SK-N-SH (cell line): ENCODE data around the gene RAB3IL1. TPM values are rescaled to one million over a fixed set of nuclear protein-coding genes. Genes with fewer than 3 reads are reported as not detected.

Experiments used
- CTCF ChIA-PET: fragments of 300-600, 350-600 bp; formaldehyde crosslinking; extraction: SDS; loops from one replicate; lab custom pipeline; 2021; lab: Yijun Ruan, JAX
- POLR2A ChIA-PET: fragments of 350-600 bp; sonication (Branson Sonifier 250); formaldehyde crosslinking; extraction: SDS; loops from one replicate; lab custom pipeline; 2020; ENCODE audit warnings: antibody characterized with exemption, inconsistent platforms; lab: Yijun Ruan, JAX
- DNase-seq: peaks from one replicate; pipeline ENCODE4 v3.0.0; 2012
- H2AFZ ChIP-seq: fragments of 200-600 bp; sonication (generic); 2 replicates; pipeline ENCODE4 v1.8.1; 2016; ENCODE audit warnings: antibody characterized with exemption, mild to moderate bottlenecking, low read depth
- H3F3A ChIP-seq: fragments of 200-600 bp; sonication (generic); replicated peaks from 2 replicates; pipeline ENCODE3; 2016; ENCODE audit warnings: antibody characterized with exemption, mild to moderate bottlenecking; ENCODE audit not compliant: insufficient read depth
- H3K27ac ChIP-seq, 2 experiments: fragments of 200-500 bp in 1 of 2; fragments of 200-600 bp in 1 of 2; sonication (Bioruptor generic) in 1 of 2; sonication (generic), shearing (Covaris generic) in 1 of 2; 2 replicates each; pipeline versions ENCODE4 v1.5.1 to v1.6.1; 2014 to 2016; ENCODE audit warnings: low read depth in 2 of 2, inconsistent platforms in 1 of 2, low read length in 1 of 2, mild to moderate bottlenecking in 1 of 2, mixed read lengths in 1 of 2
- H3K27me3 ChIP-seq: fragments of 200-600 bp; sonication (generic), shearing (Covaris generic); 2 replicates; pipeline ENCODE4 v1.6.1; 2016; ENCODE audit warnings: mixed run types; ENCODE audit not compliant: insufficient read depth
- H3K36me3 ChIP-seq, 2 experiments: fragments of 200-500 bp in 1 of 2; fragments of 200-600 bp in 1 of 2; sonication (Bioruptor generic) in 1 of 2; sonication (generic) in 1 of 2; replicated peaks in 1 of 2; 2 replicates each; pipeline versions ENCODE3 to v1.5.1; 2014 to 2016; ENCODE audit warnings: low read length in 1 of 2, mild to moderate bottlenecking in 1 of 2; ENCODE audit not compliant: insufficient read depth in 2 of 2, control insufficient read depth in 1 of 2
- H3K4me1 ChIP-seq, 2 experiments: fragments of 200-500 bp in 1 of 2; fragments of 200-600 bp in 1 of 2; sonication (Bioruptor generic) in 1 of 2; sonication (generic), shearing (Covaris generic) in 1 of 2; 2 replicates each; pipeline versions ENCODE4 v1.5.1 to v1.6.1; 2014 to 2016; ENCODE audit warnings: low read depth in 1 of 2, low read length in 1 of 2, mixed run types in 1 of 2; ENCODE audit not compliant: insufficient read depth in 2 of 2, control insufficient read depth in 1 of 2
- H3K4me2 ChIP-seq: fragments of 200-600 bp; sonication (generic), shearing (Covaris generic); 2 replicates; pipeline ENCODE4 v1.6.1; 2017; ENCODE audit warnings: mixed run types
- H3K4me3 ChIP-seq, 2 experiments: fragments of 200-500 bp in 1 of 2; fragments of 200-600 bp in 1 of 2; sonication (Bioruptor generic) in 1 of 2; sonication (generic), shearing (Covaris generic) in 1 of 2; 2 replicates each; pipeline versions ENCODE4 v1.5.1 to v1.8.1; 2014 to 2016; ENCODE audit warnings: low read depth in 2 of 2, inconsistent platforms in 1 of 2, low read length in 1 of 2, mild to moderate bottlenecking in 1 of 2, mixed read lengths in 1 of 2, moderate library complexity in 1 of 2
- H3K79me2 ChIP-seq: fragments of 200-600 bp; sonication (generic); 2 replicates; pipeline ENCODE4 v1.8.1; 2017; ENCODE audit warnings: mild to moderate bottlenecking; ENCODE audit not compliant: insufficient read depth
- H3K9ac ChIP-seq: fragments of 200-600 bp; sonication (generic); 2 replicates; pipeline ENCODE4 v1.6.1; 2017; ENCODE audit warnings: mixed run types
- H3K9me2 ChIP-seq: fragments of 200-600 bp; sonication (generic); 2 replicates; pipeline ENCODE4 v1.6.1; 2017; ENCODE audit warnings: mixed run types
- H3K9me3 ChIP-seq: fragments of 200-600 bp; sonication (generic); 2 replicates; pipeline ENCODE4 v1.6.1; 2017; ENCODE audit warnings: mixed run types, mild to moderate bottlenecking, moderate library complexity
- H4K20me1 ChIP-seq: fragments of 200-600 bp; sonication (generic); 2 replicates; pipeline ENCODE4 v1.6.1; 2017; ENCODE audit warnings: mild to moderate bottlenecking, mixed run types; ENCODE audit not compliant: insufficient read depth
- CTCF ChIP-seq: fragments of 200-600 bp; sonication (generic); IDR thresholded peaks from 2 replicates; pipeline ENCODE4 v1.6.1; 2017; ENCODE audit warnings: antibody characterized with exemption, mild to moderate bottlenecking, moderate library complexity
- ELF1 ChIP-seq: IDR thresholded peaks from 2 replicates; pipeline ENCODE4 v1.4.0; 2012
- EZH2phosphoT487 ChIP-seq: fragments of 200-600 bp; sonication (generic); IDR thresholded peaks from 2 replicates; pipeline ENCODE4 v1.6.1; 2017; ENCODE audit warnings: low read depth, mixed run types, mild to moderate bottlenecking, antibody characterized with exemption, moderate library complexity, borderline replicate concordance
- FOXJ3 ChIP-seq: sonication (generic); formaldehyde crosslinking; IDR thresholded peaks from 2 replicates; pipeline ENCODE4 v1.5.1; 2020; ENCODE audit warnings: mild to moderate bottlenecking, missing genetic modification reagents
- GABPA ChIP-seq: IDR thresholded peaks from 2 replicates; pipeline ENCODE4 v1.4.0; 2012; ENCODE audit warnings: low read depth, mild to moderate bottlenecking
- IRF3 ChIP-seq: fragments of 150-350 bp; IDR thresholded peaks from 2 replicates; pipeline ENCODE4 v1.6.1; 2016; ENCODE audit warnings: mild to moderate bottlenecking, low read depth, low read length
- JUND ChIP-seq: IDR thresholded peaks from 2 replicates; pipeline ENCODE4 v1.4.0; 2012
- MAX ChIP-seq: IDR thresholded peaks from 2 replicates; pipeline ENCODE4 v1.4.0; 2012; ENCODE audit warnings: low read depth
- MEF2A ChIP-seq: IDR thresholded peaks from 2 replicates; pipeline ENCODE4 v1.4.0; 2012; ENCODE audit warnings: low read depth, borderline replicate concordance
- NRF1 ChIP-seq: IDR thresholded peaks from 2 replicates; pipeline ENCODE4 v1.6.1; 2012; ENCODE audit warnings: low read depth, mild to moderate bottlenecking, low read length
- PBX3 ChIP-seq: IDR thresholded peaks from 2 replicates; pipeline ENCODE4; 2012
- RAD21 ChIP-seq: IDR thresholded peaks from 2 replicates; pipeline ENCODE4 v1.6.1; 2012; ENCODE audit warnings: mild to moderate bottlenecking, low read length
- TAF1 ChIP-seq: IDR thresholded peaks from 2 replicates; pipeline ENCODE4 v1.6.1; 2012; ENCODE audit warnings: low read depth, mild to moderate bottlenecking, low read length, moderate library complexity, borderline replicate concordance
- USF1 ChIP-seq: IDR thresholded peaks from 2 replicates; pipeline ENCODE4 v1.4.0; 2012; ENCODE audit warnings: low read depth, borderline replicate concordance
- YY1 ChIP-seq: IDR thresholded peaks from 2 replicates; pipeline ENCODE4 v1.4.0; 2012; ENCODE audit warnings: low read depth, mild to moderate bottlenecking
- ZBTB33 ChIP-seq: IDR thresholded peaks from 2 replicates; pipeline ENCODE4 v1.4.0; 2012; ENCODE audit warnings: low read depth, borderline replicate concordance
- WGBS: methylation state at CpG from one replicate; pipeline ENCODE4 v1.1.6; 2017; ENCODE audit warnings: low lambda C conversion rate; 5-methylcytosine and 5-hydroxymethylcytosine counted together
- polyA plus RNA-seq, 3 experiments: library from polyadenylated mRNA; depleted of rRNA; stranded (reverse); fragments of >200 nt; gene quantifications; 2 replicates each; pipeline ENCODE4 v1.2.3, GENCODE V29; 2012

Gene RAB3IL1
- polyA plus RNA-seq, 1 of the 3 experiments (the other 2 are of a cell fraction) = 10.2 TPM

- Histone ChIP-seq H3K79me2 (no peaks in the 10 kb centered on the region), H2AFZ (no peak overlapping the region), H3K9me3 (no peaks in the 10 kb centered on the region), H3K36me3 (no peaks in the 10 kb centered on the region), H3K27me3 (no peaks in the 10 kb centered on the region), H3K27ac (no peak overlapping the region), H4K20me1 (no peaks in the 10 kb centered on the region), H3K9me2 (no peaks in the 10 kb centered on the region), H3K4me2 (no peak overlapping the region), H3K4me3 (no peak overlapping the region), H3K4me1 (peaks cover 11 to 15% of the 10 kb centered on the region in 2 experiments; a peak in 2 of 4 replicates), H3K9ac (no peak overlapping the region), H3F3A (peaks cover 3% of the 10 kb centered on the region)
- TF ChIP-seq EZH2phosphoT487 = no peak
- no peak for TF ChIP-seq CTCF
- no peak for TF ChIP-seq MEF2A
- no peak for TF ChIP-seq GABPA
- no peak for TF ChIP-seq JUND
- TF ChIP-seq FOXJ3 = no peak
- TF ChIP-seq YY1 = no peak
- no peak for TF ChIP-seq TAF1
- no peak for TF ChIP-seq ZBTB33
- TF ChIP-seq IRF3 = no peak
- no peak for TF ChIP-seq ELF1
- TF ChIP-seq PBX3 = no peak
- TF ChIP-seq MAX = no peak
- no peak for TF ChIP-seq USF1
- TF ChIP-seq NRF1 = no peak
- TF ChIP-seq RAD21 = no peak
- WGBS = 96% methylated on average over 8 of the region's 13 CpGs
- no peak for DNase-seq
- POLR2A ChIA-PET = no interaction called here
- CTCF ChIA-PET = interaction anchor here (1.4 to 10.4 kb wide), 8 partner anchors 8 to 163 kb away, joined by 4 to 543 read pairs (median 46); no protein-coding TSS in a partner anchor
Measured at GRCh38 chr11:61945191-61945590, 27.8 kb upstream of the RAB3IL1 start.
